GM06990 (cell line): Measurements from ENCODE around the gene CHD2.

Source experiments
- DNase-seq: peaks from one replicate; pipeline ENCODE4 v3.0.0-alpha.2; 2011; ENCODE audit not compliant: insufficient read length; ENCODE audit errors: extremely low read depth
- H3K27me3 ChIP-seq: replicated peaks from 2 replicates; pipeline ENCODE4 v1.6.0; 2011; ENCODE audit warnings: low read length; ENCODE audit not compliant: control insufficient read depth, insufficient read depth
- H3K36me3 ChIP-seq: 2 replicates; pipeline ENCODE4 v1.5.1; 2011; ENCODE audit warnings: low read length; ENCODE audit not compliant: control insufficient read depth, insufficient read depth
- H3K4me3 ChIP-seq: replicated peaks from 2 replicates; pipeline ENCODE4 v1.5.1; 2011; ENCODE audit warnings: low read depth, mild to moderate bottlenecking, control low read depth, low read length
- TF ChIP-seq, protein P1 (sequence below): IDR thresholded peaks from 2 replicates; pipeline ENCODE4 v1.5.1; 2011; ENCODE audit warnings: low read length, control low read depth, mild to moderate bottlenecking, inconsistent platforms; ENCODE audit not compliant: insufficient read depth, poor library complexity, severe bottlenecking

The CHD2 gene

DNA sequence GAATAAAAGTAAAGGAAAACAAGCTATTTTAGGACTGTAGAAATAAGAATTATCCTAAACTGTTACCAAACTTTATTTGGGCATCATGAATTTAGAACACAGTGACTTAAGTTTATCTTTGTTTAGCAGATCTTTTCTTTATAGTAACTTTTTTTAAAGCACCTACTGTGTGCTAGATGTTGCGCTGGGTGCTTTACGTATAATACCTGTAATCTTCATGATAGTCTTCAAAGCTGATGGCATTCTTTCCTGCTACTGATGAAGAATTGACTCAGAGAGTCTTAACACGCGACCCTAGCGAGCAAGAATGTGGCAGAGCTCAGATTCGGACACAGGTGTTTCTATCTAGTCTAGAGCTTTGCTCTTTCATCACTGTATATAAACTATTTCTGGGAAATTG is 53.9 kb downstream of the CHD2 start:
- Histone ChIP-seq H3K27me3 (no peaks in the 10 kb centered on the region), H3K36me3 (peaks cover 20% of the 10 kb centered on the region), H3K4me3 (no peak overlapping the region)
- no peak for DNase-seq
- TF ChIP-seq, protein P1, sequence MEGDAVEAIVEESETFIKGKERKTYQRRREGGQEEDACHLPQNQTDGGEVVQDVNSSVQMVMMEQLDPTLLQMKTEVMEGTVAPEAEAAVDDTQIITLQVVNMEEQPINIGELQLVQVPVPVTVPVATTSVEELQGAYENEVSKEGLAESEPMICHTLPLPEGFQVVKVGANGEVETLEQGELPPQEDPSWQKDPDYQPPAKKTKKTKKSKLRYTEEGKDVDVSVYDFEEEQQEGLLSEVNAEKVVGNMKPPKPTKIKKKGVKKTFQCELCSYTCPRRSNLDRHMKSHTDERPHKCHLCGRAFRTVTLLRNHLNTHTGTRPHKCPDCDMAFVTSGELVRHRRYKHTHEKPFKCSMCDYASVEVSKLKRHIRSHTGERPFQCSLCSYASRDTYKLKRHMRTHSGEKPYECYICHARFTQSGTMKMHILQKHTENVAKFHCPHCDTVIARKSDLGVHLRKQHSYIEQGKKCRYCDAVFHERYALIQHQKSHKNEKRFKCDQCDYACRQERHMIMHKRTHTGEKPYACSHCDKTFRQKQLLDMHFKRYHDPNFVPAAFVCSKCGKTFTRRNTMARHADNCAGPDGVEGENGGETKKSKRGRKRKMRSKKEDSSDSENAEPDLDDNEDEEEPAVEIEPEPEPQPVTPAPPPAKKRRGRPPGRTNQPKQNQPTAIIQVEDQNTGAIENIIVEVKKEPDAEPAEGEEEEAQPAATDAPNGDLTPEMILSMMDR, result no peak

DNA sequence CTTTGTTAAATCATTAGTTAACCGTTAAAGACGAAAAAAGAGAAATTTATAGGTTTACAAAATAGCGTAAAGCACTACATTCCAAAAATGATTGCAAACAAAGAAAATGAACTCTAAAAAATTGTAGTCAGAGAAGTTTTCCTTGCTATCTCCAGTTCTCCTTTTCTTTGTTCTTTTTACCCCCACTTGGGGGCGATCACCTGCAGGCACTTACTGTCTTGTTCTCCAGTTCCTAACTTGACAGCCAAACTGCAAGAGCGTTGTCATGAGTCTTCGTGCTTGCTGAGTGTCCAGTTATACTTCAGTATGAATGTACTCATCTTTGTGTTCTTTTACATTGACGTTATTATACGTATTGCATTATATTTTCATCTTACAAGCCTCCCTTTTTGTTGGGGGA is 54.5 kb downstream of the CHD2 start:
- Histone ChIP-seq H3K27me3 (no peaks in the 10 kb centered on the region), H3K4me3 (no peak overlapping the region), H3K36me3 (peaks cover 21% of the 10 kb centered on the region)
- TF ChIP-seq, protein P1, result peak; percentile 35
- DNase-seq, result no peak

DNA sequence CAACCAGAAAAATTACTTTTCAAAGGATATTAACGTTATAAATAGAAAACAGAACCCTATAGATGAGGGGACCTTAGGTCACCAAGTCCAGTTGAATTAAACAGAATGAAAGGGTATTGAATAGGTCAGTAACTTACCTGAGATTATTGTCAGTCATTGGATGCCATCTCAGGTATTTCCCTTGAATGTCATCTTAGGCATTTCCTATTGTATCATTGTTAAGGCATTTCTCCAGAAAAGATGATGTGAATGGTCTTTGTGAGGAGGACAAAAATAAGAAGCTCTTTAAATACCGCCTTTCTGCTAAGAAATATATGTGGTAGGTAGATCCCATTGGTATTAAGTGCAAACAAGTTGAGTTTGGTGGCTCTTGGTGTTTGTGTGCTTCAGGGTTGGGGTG is 55.6 kb downstream of the CHD2 start:
- peaks cover 15% of the 10 kb centered on the region for H3K36me3 ChIP-seq
- H3K27me3 ChIP-seq, result no peaks in the 10 kb centered on the region
- DNase-seq, result no peak
- H3K4me3 ChIP-seq, result no peak overlapping the region
- TF ChIP-seq, protein P1, result no peak

DNA sequence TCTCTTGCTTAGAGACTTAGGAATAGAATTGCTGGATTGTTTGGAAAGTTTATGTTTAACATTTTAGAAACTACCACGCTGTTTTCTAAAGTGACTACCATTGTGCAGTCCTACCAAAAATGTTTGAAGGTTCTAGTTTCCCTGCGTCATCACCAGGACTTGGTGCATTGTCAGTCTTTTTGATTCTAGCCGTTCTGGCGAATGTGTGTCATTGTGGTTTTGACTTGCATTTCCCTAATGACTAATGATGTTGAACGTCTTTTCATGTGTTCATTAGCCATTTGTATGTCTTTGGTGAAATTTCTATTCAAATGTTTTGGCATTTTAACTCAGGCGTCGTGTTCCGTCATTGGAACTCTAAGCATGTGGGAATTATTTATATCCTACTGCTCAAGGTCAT is 58.0 kb downstream of the CHD2 start:
- H3K27me3 ChIP-seq, result no peaks in the 10 kb centered on the region
- H3K36me3 ChIP-seq, result peaks cover 11% of the 10 kb centered on the region
- no peak for DNase-seq
- TF ChIP-seq, protein P1, result no peak
- no peak overlapping the region for H3K4me3 ChIP-seq

DNA sequence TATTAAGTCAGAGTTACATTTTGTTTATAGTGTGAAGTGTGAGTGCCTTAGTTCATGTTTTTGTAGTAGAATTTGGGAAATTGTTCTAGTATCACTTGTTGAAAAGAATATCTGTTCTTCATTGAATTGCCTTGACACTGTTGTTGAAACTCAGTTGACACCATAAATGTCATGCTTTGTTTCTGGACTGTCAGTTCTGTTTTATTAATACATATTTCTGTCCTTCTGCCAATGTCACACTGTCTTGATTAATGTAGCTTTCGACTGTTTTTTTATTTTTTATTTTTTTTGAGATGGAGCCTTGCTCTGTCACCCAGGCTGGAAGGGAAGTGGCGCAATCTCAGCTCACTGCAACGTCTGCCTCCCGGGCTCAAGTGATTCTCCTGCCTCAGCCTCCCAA is 59.1 kb downstream of the CHD2 start:
- no peak overlapping the region for H3K4me3 ChIP-seq
- peaks cover 10% of the 10 kb centered on the region for H3K36me3 ChIP-seq
- H3K27me3 ChIP-seq, result no peaks in the 10 kb centered on the region
- no peak for DNase-seq
- TF ChIP-seq, protein P1, result no peak

DNA sequence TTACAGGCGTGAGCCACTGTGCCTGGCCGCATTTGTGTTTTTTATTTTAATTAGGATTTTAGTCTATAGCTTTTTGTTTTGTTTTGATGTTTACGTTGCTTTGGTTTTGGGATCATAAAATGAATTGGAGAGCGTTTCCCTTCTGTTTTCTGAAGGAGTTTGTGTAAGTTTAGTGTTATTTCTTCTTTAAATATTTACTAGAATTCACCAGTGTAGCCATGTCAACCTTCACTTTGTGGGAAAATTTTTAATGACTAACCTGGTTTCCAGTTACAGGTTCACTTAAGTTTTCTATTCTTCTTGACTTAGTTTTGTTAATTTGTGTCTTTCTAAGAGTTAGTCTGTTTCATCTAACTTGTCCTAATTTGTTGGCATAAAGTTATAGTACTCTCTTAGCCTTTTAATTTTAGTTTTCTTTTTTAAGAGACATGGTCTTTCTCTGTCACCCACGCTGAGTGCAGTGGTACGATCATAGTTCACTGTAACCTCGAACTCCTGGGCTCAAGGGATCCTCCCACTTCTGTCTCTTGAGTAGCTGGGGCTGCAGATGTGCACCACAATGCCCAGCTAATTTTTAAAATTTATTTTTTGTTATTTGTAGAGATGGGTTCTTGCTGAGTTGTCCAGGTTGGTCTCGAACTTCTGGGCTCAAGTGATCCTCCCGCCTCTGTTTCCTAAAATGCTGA is 61.0 kb downstream of the CHD2 start:
- no peak overlapping the region for H3K4me3 ChIP-seq
- no peaks in the 10 kb centered on the region for H3K27me3 ChIP-seq
- TF ChIP-seq, protein P1, result no peak
- peaks cover 8% of the 10 kb centered on the region for H3K36me3 ChIP-seq
- DNase-seq, result no peak
